ENCODE results near the gene DDIT4. TPM values are rescaled to one million over a fixed set of nuclear protein-coding genes. Genes with fewer than 3 reads are reported as not detected.

Gene DDIT4
- total and polyA plus RNA-seq, 9 of the 15 experiments (the other 6 are each of a cell fraction or from before 2014, with no cell fraction given), result 8.2 to 675 (median 159) TPM

DNA sequence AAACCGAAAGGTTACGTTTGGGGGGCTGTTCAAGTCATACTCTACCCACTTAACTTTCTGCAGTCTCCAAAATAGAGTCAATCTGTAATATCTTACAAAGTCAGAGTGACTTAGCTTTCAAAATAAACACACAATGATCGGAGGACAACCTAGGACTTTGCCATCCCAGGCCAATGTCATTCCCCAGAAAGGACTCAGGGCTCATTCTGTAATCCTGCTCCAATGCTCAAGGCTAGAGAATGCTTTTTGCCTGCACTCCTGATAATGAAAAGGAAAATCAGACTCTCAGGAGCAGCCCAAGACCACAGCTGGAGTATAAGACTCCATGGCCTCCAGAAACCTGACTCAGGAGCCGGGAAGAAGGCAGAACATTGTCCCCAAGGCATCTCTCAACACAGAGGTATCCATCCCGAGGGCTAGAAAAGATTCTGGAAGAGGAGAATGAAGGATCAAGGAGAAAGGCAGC lies 29.1 kb upstream of the DDIT4 start (continued):
- TF ChIP-seq, protein P1, sequence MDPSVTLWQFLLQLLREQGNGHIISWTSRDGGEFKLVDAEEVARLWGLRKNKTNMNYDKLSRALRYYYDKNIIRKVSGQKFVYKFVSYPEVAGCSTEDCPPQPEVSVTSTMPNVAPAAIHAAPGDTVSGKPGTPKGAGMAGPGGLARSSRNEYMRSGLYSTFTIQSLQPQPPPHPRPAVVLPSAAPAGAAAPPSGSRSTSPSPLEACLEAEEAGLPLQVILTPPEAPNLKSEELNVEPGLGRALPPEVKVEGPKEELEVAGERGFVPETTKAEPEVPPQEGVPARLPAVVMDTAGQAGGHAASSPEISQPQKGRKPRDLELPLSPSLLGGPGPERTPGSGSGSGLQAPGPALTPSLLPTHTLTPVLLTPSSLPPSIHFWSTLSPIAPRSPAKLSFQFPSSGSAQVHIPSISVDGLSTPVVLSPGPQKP (CRISPR knock-in tag; IDR thresholded peaks at IDR 0.05), result no peak
- TF ChIP-seq POLR2AphosphoS5 (IDR thresholded peaks at IDR 0.05; ENCODE audit: control insufficient read depth, insufficient read depth, low read depth, low read length), result no peak
- peak; percentile 35; the same call in 1 of the 2 replicates for TF ChIP-seq FOXJ2 (tag; IDR thresholded peaks at IDR 0.05)
- TF ChIP-seq ZNF695 (CRISPR knock-in tag; IDR thresholded peaks at IDR 0.05), result no peak
- no peak for TF ChIP-seq NFYB (IDR thresholded peaks at IDR 0.05; ENCODE audit: extremely low read depth, insufficient read length)
- no peak for TF ChIP-seq SMARCB1 (IDR thresholded peaks at IDR 0.05; ENCODE audit: insufficient read length, low read depth)
- TF ChIP-seq NFIC (IDR thresholded peaks at IDR 0.05), result no peak
- 0 out of 2 replicates have a peak, but pooled peaks have one; percentile 4 for TF ChIP-seq MAFF (IDR thresholded peaks at IDR 0.05; ENCODE audit: low read length)
- TF ChIP-seq POU5F1 (IDR thresholded peaks at IDR 0.05; ENCODE audit: borderline replicate concordance, low read depth, low read length, partially characterized antibody), result no peak
- TF ChIP-seq, protein P2, sequence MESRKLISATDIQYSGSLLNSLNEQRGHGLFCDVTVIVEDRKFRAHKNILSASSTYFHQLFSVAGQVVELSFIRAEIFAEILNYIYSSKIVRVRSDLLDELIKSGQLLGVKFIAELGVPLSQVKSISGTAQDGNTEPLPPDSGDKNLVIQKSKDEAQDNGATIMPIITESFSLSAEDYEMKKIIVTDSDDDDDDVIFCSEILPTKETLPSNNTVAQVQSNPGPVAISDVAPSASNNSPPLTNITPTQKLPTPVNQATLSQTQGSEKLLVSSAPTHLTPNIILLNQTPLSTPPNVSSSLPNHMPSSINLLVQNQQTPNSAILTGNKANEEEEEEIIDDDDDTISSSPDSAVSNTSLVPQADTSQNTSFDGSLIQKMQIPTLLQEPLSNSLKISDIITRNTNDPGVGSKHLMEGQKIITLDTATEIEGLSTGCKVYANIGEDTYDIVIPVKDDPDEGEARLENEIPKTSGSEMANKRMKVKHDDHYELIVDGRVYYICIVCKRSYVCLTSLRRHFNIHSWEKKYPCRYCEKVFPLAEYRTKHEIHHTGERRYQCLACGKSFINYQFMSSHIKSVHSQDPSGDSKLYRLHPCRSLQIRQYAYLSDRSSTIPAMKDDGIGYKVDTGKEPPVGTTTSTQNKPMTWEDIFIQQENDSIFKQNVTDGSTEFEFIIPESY (CRISPR knock-in tag; IDR thresholded peaks at IDR 0.05), result no peak
